ENCODE measurements around the gene CHN2. TPM values are rescaled to one million over a fixed set of nuclear protein-coding genes. Genes with fewer than 3 reads are reported as not detected.

Gene CHN2
- total RNA-seq, 6 donors from 2014 or later = 6.2 to 13.7 (median 11.2) TPM

GRCh38 chr7:29471444-29472138 lies 277.0 kb downstream of the CHN2 start:
- DNase-seq (no peak), ATAC-seq (ENCODE audit: low FRiP score in 2 of 2) (no peak)
- Histone ChIP-seq H3K27me3 (no peaks in the 10 kb centered on the region), H3K9me3 (no peaks in the 10 kb centered on the region), H3K4me1 (no peaks in the 10 kb centered on the region), H3K36me3 (no peaks in the 10 kb centered on the region), H3K27ac (no peak overlapping the region), H3K4me3 (no peak overlapping the region)
- no peak for TF ChIP-seq CTCF (IDR thresholded peaks at IDR 0.05)
- no peak for TF ChIP-seq EP300 (IDR thresholded peaks at IDR 0.05)
- no peak for TF ChIP-seq POLR2AphosphoS5 (IDR thresholded peaks at IDR 0.05)
- TF ChIP-seq POLR2A (IDR thresholded peaks at IDR 0.05) = no peak
- 87 to 93% methylated on average over 13 of the region's 13 CpGs for WGBS, 2 donors

GRCh38 chr7:29476916-29477315 lies 282.3 kb downstream of the CHN2 start:
- DNase-seq = no peak
- H3K9me3 ChIP-seq = no peaks in the 10 kb centered on the region
- TF ChIP-seq POLR2AphosphoS5 (IDR thresholded peaks at IDR 0.05) (no peak), POLR2A (IDR thresholded peaks at IDR 0.05) (no peak), EP300 (IDR thresholded peaks at IDR 0.05) (no peak), CTCF (IDR thresholded peaks at IDR 0.05) (no peak)
- H3K36me3 ChIP-seq = no peaks in the 10 kb centered on the region
- 68 to 95% methylated on average over 4 of the region's 4 CpGs for WGBS, 2 donors
- no peak overlapping the region for H3K27ac ChIP-seq
- no peak for ATAC-seq (ENCODE audit: low FRiP score in 2 of 2)
- peaks cover 0 to 15% (median 5%) of the 10 kb centered on the region in 4 donors for H3K4me1 ChIP-seq
- H3K4me3 ChIP-seq = no peak overlapping the region
- no peaks in the 10 kb centered on the region for H3K27me3 ChIP-seq

GRCh38 chr7:29478226-29478625 lies 283.7 kb downstream of the CHN2 start:
- H3K9me3 ChIP-seq = no peaks in the 10 kb centered on the region
- WGBS, 2 donors = 90 to 93% methylated on average over 3 of the region's 3 CpGs
- ATAC-seq (ENCODE audit: low FRiP score in 2 of 2) (no peak), DNase-seq (no peak)
- H3K4me3 ChIP-seq = no peak overlapping the region
- peaks cover 0 to 15% (median 7%) of the 10 kb centered on the region in 4 donors for H3K4me1 ChIP-seq
- no peaks in the 10 kb centered on the region for H3K27me3 ChIP-seq
- H3K27ac ChIP-seq = no peak overlapping the region
- TF ChIP-seq CTCF (IDR thresholded peaks at IDR 0.05) = no peak
- no peak for TF ChIP-seq EP300 (IDR thresholded peaks at IDR 0.05)
- TF ChIP-seq POLR2AphosphoS5 (IDR thresholded peaks at IDR 0.05) = no peak
- TF ChIP-seq POLR2A (IDR thresholded peaks at IDR 0.05) = no peak
- H3K36me3 ChIP-seq = no peaks in the 10 kb centered on the region

GRCh38 chr7:29478687-29479240 lies 284.2 kb downstream of the CHN2 start:
- DNase-seq = no peak
- 88 to 95% methylated on average over 4 of the region's 4 CpGs for WGBS, 2 donors
- no peak overlapping the region for H3K4me3 ChIP-seq
- no peaks in the 10 kb centered on the region for H3K36me3 ChIP-seq
- ATAC-seq (ENCODE audit: low FRiP score in 2 of 2) = no peak
- H3K4me1 ChIP-seq = peaks cover 0 to 15% (median 7%) of the 10 kb centered on the region in 4 donors
- H3K27me3 ChIP-seq = no peaks in the 10 kb centered on the region
- TF ChIP-seq CTCF (IDR thresholded peaks at IDR 0.05) (no peak), EP300 (IDR thresholded peaks at IDR 0.05) (no peak), POLR2AphosphoS5 (IDR thresholded peaks at IDR 0.05) (no peak), POLR2A (IDR thresholded peaks at IDR 0.05) (no peak)
- no peak overlapping the region for H3K27ac ChIP-seq
- H3K9me3 ChIP-seq = no peaks in the 10 kb centered on the region

Data from upper lobe of left lung (tissue), 6 donors.